Mesenchymal stem cell (in vitro differentiated cells and primary cell): Measurements from ENCODE around the gene SARDH.

Source experiments
- DNase-seq: peaks from one replicate; pipeline ENCODE4 v3.0.0-alpha.2; 2013
- H2AFZ ChIP-seq: one replicate; pipeline ENCODE4 v1.6.1; 2013; ENCODE audit warnings: low read depth, mild to moderate bottlenecking, control low read depth, inconsistent platforms, low read length, moderate library complexity
- H2AK5ac ChIP-seq: 2 replicates; pipeline ENCODE4 v1.6.1; 2013; ENCODE audit warnings: low read length, moderate library complexity, mild to moderate bottlenecking, inconsistent platforms; ENCODE audit not compliant: severe bottlenecking
- H2BK120ac ChIP-seq: one replicate; pipeline ENCODE4 v1.6.1; 2013; ENCODE audit warnings: low read depth, mild to moderate bottlenecking, inconsistent platforms, low read length, moderate library complexity
- H2BK12ac ChIP-seq, 2 experiments: one replicate each; pipeline ENCODE4 v1.6.1; 2013; ENCODE audit warnings: inconsistent platforms in 2 of 2, low read length in 2 of 2, mild to moderate bottlenecking in 2 of 2, moderate library complexity in 2 of 2, control low read depth in 1 of 2
- H2BK15ac ChIP-seq: one replicate; pipeline ENCODE4 v1.6.1; 2013; ENCODE audit warnings: mild to moderate bottlenecking, low read depth, inconsistent platforms; ENCODE audit not compliant: poor library complexity, severe bottlenecking
- H2BK5ac ChIP-seq: 2 replicates; pipeline ENCODE4 v1.6.1; 2013; ENCODE audit warnings: low read depth, mild to moderate bottlenecking, low read length, control low read depth, inconsistent platforms; ENCODE audit not compliant: poor library complexity, severe bottlenecking
- H3K14ac ChIP-seq, 2 experiments: one replicate each; pipeline ENCODE4 v1.6.1; 2013; ENCODE audit warnings: inconsistent platforms in 2 of 2, low read length in 2 of 2, control low read depth in 1 of 2, mild to moderate bottlenecking in 1 of 2, moderate library complexity in 1 of 2
- H3K18ac ChIP-seq, 2 experiments: one replicate each; pipeline ENCODE4 v1.6.1; 2013; ENCODE audit warnings: inconsistent platforms in 2 of 2, low read length in 2 of 2, control low read depth in 1 of 2, low read depth in 1 of 2, mild to moderate bottlenecking in 1 of 2
- H3K23ac ChIP-seq, 2 experiments: one replicate each; pipeline ENCODE4 v1.6.1; 2013; ENCODE audit warnings: inconsistent platforms in 2 of 2, low read length in 2 of 2, mild to moderate bottlenecking in 2 of 2, moderate library complexity in 2 of 2, control low read depth in 1 of 2
- H3K27ac ChIP-seq: 2 replicates; pipeline ENCODE4 v1.5.1; 2013; ENCODE audit warnings: mild to moderate bottlenecking, moderate library complexity, low read length, control low read depth, inconsistent platforms; ENCODE audit not compliant: poor library complexity, severe bottlenecking
- H3K27me3 ChIP-seq, 2 experiments: 2 replicates each; pipeline versions ENCODE4 v1.6.1 to v1.7.0; 2013; ENCODE audit warnings: low read length in 2 of 2, mild to moderate bottlenecking in 2 of 2, moderate library complexity in 2 of 2, control low read depth in 1 of 2, inconsistent platforms in 1 of 2; ENCODE audit not compliant: control insufficient read depth in 1 of 2, insufficient read depth in 1 of 2
- H3K36me3 ChIP-seq, 2 experiments: 2 replicates each; pipeline versions ENCODE4 v1.6.1 to v1.7.0; 2013; ENCODE audit warnings: low read length in 2 of 2, control low read depth in 1 of 2, inconsistent platforms in 1 of 2, low read depth in 1 of 2, mild to moderate bottlenecking in 1 of 2; ENCODE audit not compliant: insufficient read depth in 2 of 2, control insufficient read depth in 1 of 2
- H3K4ac ChIP-seq, 2 experiments: one replicate each; pipeline ENCODE4 v1.6.1; 2013; ENCODE audit warnings: inconsistent platforms in 2 of 2, low read length in 2 of 2, mild to moderate bottlenecking in 2 of 2, moderate library complexity in 2 of 2, control low read depth in 1 of 2, low read depth in 1 of 2
- H3K4me1 ChIP-seq: 2 replicates; pipeline ENCODE4 v1.6.1; 2013; ENCODE audit warnings: low read depth, low read length, control low read depth; ENCODE audit not compliant: control insufficient read depth, insufficient read depth
- H3K4me2 ChIP-seq: 2 replicates; pipeline ENCODE4 v1.6.1; 2013; ENCODE audit warnings: low read length, mild to moderate bottlenecking, inconsistent platforms; ENCODE audit not compliant: poor library complexity, severe bottlenecking
- H3K4me3 ChIP-seq, 2 experiments: 2 replicates each; pipeline versions ENCODE4 v1.5.1 to v1.7.0; 2013; ENCODE audit warnings: low read length in 2 of 2, mild to moderate bottlenecking in 2 of 2, control low read depth in 1 of 2, low read depth in 1 of 2; ENCODE audit not compliant: insufficient read depth in 1 of 2
- H3K79me1 ChIP-seq: replicated peaks from 2 replicates; pipeline ENCODE4 v1.6.1; 2013; ENCODE audit warnings: mild to moderate bottlenecking, control low read depth, low read length, inconsistent platforms; ENCODE audit not compliant: poor library complexity, severe bottlenecking
- H3K9ac ChIP-seq: 2 replicates; pipeline ENCODE4 v1.7.0; 2013; ENCODE audit warnings: mild to moderate bottlenecking, low read length, moderate library complexity
- H3K9me3 ChIP-seq: 2 replicates; pipeline ENCODE4 v1.7.0; 2013; ENCODE audit warnings: mild to moderate bottlenecking, low read length; ENCODE audit not compliant: control insufficient read depth
- H4K8ac ChIP-seq: one replicate; pipeline ENCODE4 v1.6.1; 2013; ENCODE audit warnings: inconsistent platforms, mild to moderate bottlenecking, low read length, moderate library complexity
- H4K91ac ChIP-seq: one replicate; pipeline ENCODE4 v1.6.1; 2013; ENCODE audit warnings: mild to moderate bottlenecking, low read length, inconsistent platforms
- WGBS: methylation state at CpG from one replicate; pipeline ENCODE4 v1.1.7; 2013; ENCODE audit warnings: mixed read lengths; 5-methylcytosine and 5-hydroxymethylcytosine counted together

Gene SARDH

DNA sequence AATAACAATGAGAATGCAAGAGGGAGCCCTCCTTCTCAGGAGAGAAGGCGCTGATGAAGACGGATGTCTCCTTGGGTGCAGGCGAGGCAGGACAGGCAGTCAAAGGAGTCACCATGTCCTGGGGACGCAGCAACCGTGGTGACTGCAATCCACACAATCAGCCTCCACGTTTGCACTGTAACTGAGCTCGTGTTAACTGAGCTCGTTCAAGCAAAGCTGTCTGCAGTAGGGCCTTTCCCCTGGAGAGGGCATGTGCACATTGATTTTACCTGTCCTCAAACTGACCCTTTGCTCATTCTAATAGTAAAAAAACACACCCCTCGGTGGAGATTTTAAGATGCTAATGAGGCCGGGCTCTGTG, 2.8 kb downstream of the SARDH start:
- no peaks in the 10 kb centered on the region for H3K9me3 ChIP-seq
- peaks cover 9 to 30% of the 10 kb centered on the region in 2 experiments for H3K27me3 ChIP-seq
- no peak for DNase-seq
- peak overlapping the region; percentile 47 for H4K8ac ChIP-seq
- H2BK5ac ChIP-seq: no peak overlapping the region
- H3K4me1 ChIP-seq: peaks cover 14% of the 10 kb centered on the region
- no peak overlapping the region for H2BK15ac ChIP-seq
- no peaks in the 10 kb centered on the region for H3K79me1 ChIP-seq
- H3K4me2 ChIP-seq: no peak overlapping the region
- H3K14ac ChIP-seq: no peak overlapping the region
- H3K36me3 ChIP-seq: no peaks in the 10 kb centered on the region
- no peak overlapping the region for H3K9ac ChIP-seq
- no peak overlapping the region for H3K23ac ChIP-seq
- no peak overlapping the region for H2AK5ac ChIP-seq
- H2AFZ ChIP-seq: no peak overlapping the region
- WGBS: 52% methylated on average over 10 of the region's 10 CpGs
- no peak overlapping the region for H2BK120ac ChIP-seq
- no peak overlapping the region for H3K4ac ChIP-seq
- H3K4me3 ChIP-seq: no peak overlapping the region
- no peak overlapping the region for H3K18ac ChIP-seq
- no peak overlapping the region for H4K91ac ChIP-seq
- H3K27ac ChIP-seq: no peak overlapping the region
- H2BK12ac ChIP-seq: no peak overlapping the region

GRCh38 chr9:133734590-133735414, 3.4 kb downstream of the SARDH start:
- H4K8ac ChIP-seq: no peak overlapping the region
- no peak overlapping the region for H3K14ac ChIP-seq
- H3K4me1 ChIP-seq: peaks cover 14% of the 10 kb centered on the region
- no peak overlapping the region for H2BK120ac ChIP-seq
- no peak for DNase-seq
- no peak overlapping the region for H2AFZ ChIP-seq
- no peak overlapping the region for H2BK5ac ChIP-seq
- no peak overlapping the region for H3K27ac ChIP-seq
- no peak overlapping the region for H3K23ac ChIP-seq
- H4K91ac ChIP-seq: no peak overlapping the region
- no peak overlapping the region for H3K18ac ChIP-seq
- peaks cover 9 to 29% of the 10 kb centered on the region in 2 experiments for H3K27me3 ChIP-seq
- no peaks in the 10 kb centered on the region for H3K36me3 ChIP-seq
- H3K4me2 ChIP-seq: no peak overlapping the region
- H3K9me3 ChIP-seq: no peaks in the 10 kb centered on the region
- H3K4ac ChIP-seq: no peak overlapping the region
- no peak overlapping the region for H3K4me3 ChIP-seq
- H2AK5ac ChIP-seq: no peak overlapping the region
- H2BK12ac ChIP-seq: no peak overlapping the region
- H3K9ac ChIP-seq: no peak overlapping the region
- H3K79me1 ChIP-seq: no peaks in the 10 kb centered on the region
- H2BK15ac ChIP-seq: peak overlapping the region; percentile 8
- 83% methylated on average over 21 of the region's 23 CpGs for WGBS

GRCh38 chr9:133733796-133734533, 4.2 kb downstream of the SARDH start:
- H3K79me1 ChIP-seq: no peaks in the 10 kb centered on the region
- no peak overlapping the region for H3K4ac ChIP-seq
- no peak overlapping the region for H3K4me2 ChIP-seq
- no peak overlapping the region for H3K27ac ChIP-seq
- WGBS: 95% methylated on average over 19 of the region's 21 CpGs
- H3K4me3 ChIP-seq: no peak overlapping the region
- H2BK5ac ChIP-seq: no peak overlapping the region
- no peak overlapping the region for H2AFZ ChIP-seq
- H3K9me3 ChIP-seq: no peaks in the 10 kb centered on the region
- H4K91ac ChIP-seq: no peak overlapping the region
- no peak overlapping the region for H2AK5ac ChIP-seq
- H2BK12ac ChIP-seq: no peak overlapping the region
- H2BK120ac ChIP-seq: no peak overlapping the region
- peaks cover 14% of the 10 kb centered on the region for H3K4me1 ChIP-seq
- peaks cover 12 to 28% of the 10 kb centered on the region in 2 experiments for H3K27me3 ChIP-seq
- H3K18ac ChIP-seq: no peak overlapping the region
- H3K14ac ChIP-seq: no peak overlapping the region
- no peak overlapping the region for H2BK15ac ChIP-seq
- H3K36me3 ChIP-seq: no peaks in the 10 kb centered on the region
- H3K23ac ChIP-seq: no peak overlapping the region
- DNase-seq: no peak
- H3K9ac ChIP-seq: no peak overlapping the region
- H4K8ac ChIP-seq: no peak overlapping the region

DNA sequence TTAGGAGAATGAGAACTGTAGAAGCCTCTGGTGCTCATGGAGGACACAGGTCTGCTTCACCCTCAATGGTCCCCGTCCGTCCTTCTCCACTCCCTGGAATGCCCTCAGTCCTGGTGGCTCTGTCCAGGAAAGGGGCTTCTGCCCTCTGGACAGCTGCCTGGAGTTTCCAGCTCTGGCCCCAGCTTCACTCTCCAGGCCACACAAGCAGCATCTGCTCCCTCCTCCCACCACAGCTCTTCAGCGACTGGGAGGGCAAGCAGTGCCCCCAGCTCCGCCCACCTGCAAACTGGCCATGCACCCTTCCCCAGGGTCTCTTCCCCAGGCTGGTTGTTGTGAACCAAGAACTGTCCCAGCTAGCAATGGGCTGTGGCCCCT, 4.7 kb downstream of the SARDH start:
- Histone ChIP-seq H3K14ac (no peak overlapping the region), H3K4me3 (no peak overlapping the region), H2BK120ac (no peak overlapping the region), H2BK15ac (no peak overlapping the region), H3K9me3 (no peaks in the 10 kb centered on the region), H3K36me3 (no peaks in the 10 kb centered on the region), H3K4ac (no peak overlapping the region), H2BK5ac (no peak overlapping the region), H3K18ac (no peak overlapping the region), H3K23ac (no peak overlapping the region), H3K27ac (no peak overlapping the region), H4K8ac (no peak overlapping the region), H2BK12ac (no peak overlapping the region), H3K4me1 (peaks cover 9% of the 10 kb centered on the region), H4K91ac (no peak overlapping the region), H2AK5ac (no peak overlapping the region), H3K9ac (no peak overlapping the region), H3K27me3 (peaks cover 16 to 29% of the 10 kb centered on the region in 2 experiments), H3K79me1 (no peaks in the 10 kb centered on the region), H3K4me2 (no peak overlapping the region), H2AFZ (no peak overlapping the region)
- DNase-seq: no peak
- 78% methylated on average over 4 of the region's 4 CpGs for WGBS
